Nephron (organoid): Measurements from ENCODE around the gene LSM10.
A peak's percentile ranks its signal among the peaks of the same experiment; 100 is the strongest.

Experiments used
- H3K27ac Mint-ChIP-seq, 3 experiments: 2 replicates each; pipeline ENCODE4 v1.8.0; 2020; ENCODE audit warnings: mixed read lengths in 3 of 3, mild to moderate bottlenecking in 2 of 3, moderate library complexity in 1 of 3
- H3K27me3 Mint-ChIP-seq: 2 replicates; pipeline ENCODE4 v1.8.0; 2021; ENCODE audit warnings: low read depth, mild to moderate bottlenecking, moderate library complexity, mixed read lengths
- H3K36me3 Mint-ChIP-seq: 2 replicates; pipeline ENCODE4 v1.8.0; 2020; ENCODE audit warnings: low read depth, mixed read lengths
- H3K4me1 Mint-ChIP-seq: 2 replicates; pipeline ENCODE4 v1.8.0; 2020; ENCODE audit warnings: mixed read lengths
- H3K4me3 Mint-ChIP-seq, 3 experiments: 2 replicates each; pipeline ENCODE4 v1.8.0; 2020; ENCODE audit warnings: mild to moderate bottlenecking in 3 of 3, mixed read lengths in 3 of 3, moderate library complexity in 2 of 3
- H3K9me3 Mint-ChIP-seq: 2 replicates; pipeline ENCODE4 v1.8.0; 2020; ENCODE audit warnings: mixed read lengths
- TF ChIP-seq, protein P1 (sequence below), 3 experiments: fragments of 200-600 bp; sonication (generic); IDR thresholded peaks; one replicate each; pipeline ENCODE4 v1.5.0; 2021; ENCODE audit warnings: antibody characterized with exemption in 3 of 3; ENCODE audit not compliant: unreplicated experiment in 3 of 3

LSM10 gene

DNA sequence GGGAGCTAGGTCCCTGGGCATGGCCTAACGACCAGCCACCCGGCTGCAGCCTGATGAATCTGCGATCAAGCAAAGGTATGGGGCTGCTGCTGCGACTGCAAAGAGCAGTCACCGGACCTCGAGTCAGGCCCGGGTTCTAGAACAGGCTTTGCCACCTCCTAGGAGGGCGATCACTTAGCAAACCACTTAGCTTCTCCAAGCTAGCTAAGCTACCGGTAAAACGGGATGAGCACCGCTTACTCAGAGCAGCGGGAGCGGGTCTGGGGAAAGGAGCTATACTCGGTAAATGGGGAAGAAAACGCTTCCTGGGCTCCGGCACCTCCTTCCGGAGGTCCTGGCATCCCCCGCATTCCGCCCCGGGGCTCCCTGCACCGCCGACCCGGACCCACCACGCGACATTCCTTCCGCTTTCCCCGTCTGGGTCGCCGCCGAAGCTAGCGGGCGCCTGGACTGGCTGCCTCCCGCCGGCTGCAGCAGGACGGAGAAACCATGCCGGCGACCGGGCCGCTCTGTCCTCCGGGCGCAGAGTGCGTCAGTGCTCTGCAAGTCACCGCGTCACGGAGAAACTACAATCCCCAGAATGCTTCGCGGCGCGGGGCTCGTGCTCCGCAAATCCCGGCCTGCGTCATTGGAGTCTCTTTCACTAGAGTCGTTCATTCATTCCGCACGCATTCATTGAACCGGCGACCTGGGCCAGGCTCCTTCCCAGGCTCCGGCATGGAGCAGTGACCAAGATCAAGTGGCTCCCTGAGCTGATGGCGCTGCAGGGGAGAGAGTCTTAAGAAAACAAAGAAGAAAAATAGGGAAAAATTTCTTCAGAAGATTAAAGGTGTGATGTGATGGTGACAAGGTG, at the start of gene LSM10:
TSS of gene LSM10 (minus strand) at position 531 of the 853 bp plus-strand sequence. CDS start 3,779 bp downstream, outside the sequence.
- H3K36me3 Mint-ChIP-seq = peaks cover 7% of the 10 kb centered on the region
- peak within 1 kb of the TSS; percentile 89 to 94 (median 92) for H3K27ac Mint-ChIP-seq
- H3K27me3 Mint-ChIP-seq = no peaks in the 10 kb centered on the region
- H3K9me3 Mint-ChIP-seq = no peaks in the 10 kb centered on the region
- TF ChIP-seq, protein P1, sequence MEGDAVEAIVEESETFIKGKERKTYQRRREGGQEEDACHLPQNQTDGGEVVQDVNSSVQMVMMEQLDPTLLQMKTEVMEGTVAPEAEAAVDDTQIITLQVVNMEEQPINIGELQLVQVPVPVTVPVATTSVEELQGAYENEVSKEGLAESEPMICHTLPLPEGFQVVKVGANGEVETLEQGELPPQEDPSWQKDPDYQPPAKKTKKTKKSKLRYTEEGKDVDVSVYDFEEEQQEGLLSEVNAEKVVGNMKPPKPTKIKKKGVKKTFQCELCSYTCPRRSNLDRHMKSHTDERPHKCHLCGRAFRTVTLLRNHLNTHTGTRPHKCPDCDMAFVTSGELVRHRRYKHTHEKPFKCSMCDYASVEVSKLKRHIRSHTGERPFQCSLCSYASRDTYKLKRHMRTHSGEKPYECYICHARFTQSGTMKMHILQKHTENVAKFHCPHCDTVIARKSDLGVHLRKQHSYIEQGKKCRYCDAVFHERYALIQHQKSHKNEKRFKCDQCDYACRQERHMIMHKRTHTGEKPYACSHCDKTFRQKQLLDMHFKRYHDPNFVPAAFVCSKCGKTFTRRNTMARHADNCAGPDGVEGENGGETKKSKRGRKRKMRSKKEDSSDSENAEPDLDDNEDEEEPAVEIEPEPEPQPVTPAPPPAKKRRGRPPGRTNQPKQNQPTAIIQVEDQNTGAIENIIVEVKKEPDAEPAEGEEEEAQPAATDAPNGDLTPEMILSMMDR (IDR thresholded peaks at IDR 0.05; ENCODE audit: unreplicated experiment in 3 of 3) = no peak
- H3K4me1 Mint-ChIP-seq = peaks cover 29% of the 10 kb centered on the region
- H3K4me3 Mint-ChIP-seq = peak within 1 kb of the TSS; percentile 95 to 97 (median 96)

DNA sequence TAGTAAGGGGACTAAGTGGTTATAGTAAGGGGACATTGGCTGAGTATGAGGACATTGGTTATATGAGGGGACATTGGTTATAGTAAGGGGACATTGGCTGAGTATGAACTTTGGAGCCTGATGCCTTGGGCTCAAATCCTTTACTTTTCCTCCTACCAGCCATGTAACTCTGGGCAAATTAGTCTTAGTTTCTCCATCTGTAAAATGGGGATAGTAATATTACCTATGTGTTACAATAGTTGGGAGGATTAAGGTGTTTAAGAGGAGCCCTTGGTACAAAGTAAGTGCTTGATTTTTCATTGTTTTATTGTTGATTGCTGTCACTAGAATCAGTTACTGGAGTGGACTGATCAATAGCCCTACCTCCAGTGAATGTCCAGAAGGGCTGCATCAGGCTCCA, 49.7 kb upstream of the LSM10 start:
- Mint-ChIP-seq H3K27me3 (no peaks in the 10 kb centered on the region), H3K4me1 (peaks cover 18% of the 10 kb centered on the region), H3K36me3 (no peaks in the 10 kb centered on the region), H3K9me3 (no peaks in the 10 kb centered on the region), H3K27ac (no peak overlapping the region), H3K4me3 (peak overlapping the region in 1 of 3 experiments; percentile 9)
- TF ChIP-seq, protein P1 (IDR thresholded peaks at IDR 0.05; ENCODE audit: unreplicated experiment in 3 of 3) = no peak

DNA sequence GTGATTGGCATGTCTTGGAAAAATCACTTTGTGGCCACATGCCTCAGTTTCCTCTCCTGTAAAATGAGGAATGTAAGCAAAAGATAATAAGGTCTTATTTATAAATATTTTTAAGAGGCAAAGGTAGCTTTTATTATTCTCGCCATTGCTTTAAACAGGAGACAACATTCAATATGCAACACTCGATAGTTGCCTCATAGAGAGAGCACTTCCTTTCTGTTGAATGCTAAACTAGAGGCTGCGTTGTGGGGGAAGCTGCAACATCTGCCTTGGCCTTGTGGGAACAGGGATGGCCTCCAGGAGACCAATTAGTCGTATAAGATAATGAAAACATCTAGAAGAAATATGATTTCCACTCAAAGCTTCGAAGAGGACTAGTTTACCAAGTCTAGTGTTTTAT, 49.0 kb upstream of the LSM10 start:
- H3K4me3 Mint-ChIP-seq = no peak overlapping the region
- no peaks in the 10 kb centered on the region for H3K36me3 Mint-ChIP-seq
- no peaks in the 10 kb centered on the region for H3K27me3 Mint-ChIP-seq
- peak overlapping the region in 1 of 3 experiments; percentile 70 for H3K27ac Mint-ChIP-seq
- TF ChIP-seq, protein P1 (IDR thresholded peaks at IDR 0.05; ENCODE audit: unreplicated experiment in 3 of 3) = no peak
- peaks cover 18% of the 10 kb centered on the region for H3K4me1 Mint-ChIP-seq
- no peaks in the 10 kb centered on the region for H3K9me3 Mint-ChIP-seq

DNA sequence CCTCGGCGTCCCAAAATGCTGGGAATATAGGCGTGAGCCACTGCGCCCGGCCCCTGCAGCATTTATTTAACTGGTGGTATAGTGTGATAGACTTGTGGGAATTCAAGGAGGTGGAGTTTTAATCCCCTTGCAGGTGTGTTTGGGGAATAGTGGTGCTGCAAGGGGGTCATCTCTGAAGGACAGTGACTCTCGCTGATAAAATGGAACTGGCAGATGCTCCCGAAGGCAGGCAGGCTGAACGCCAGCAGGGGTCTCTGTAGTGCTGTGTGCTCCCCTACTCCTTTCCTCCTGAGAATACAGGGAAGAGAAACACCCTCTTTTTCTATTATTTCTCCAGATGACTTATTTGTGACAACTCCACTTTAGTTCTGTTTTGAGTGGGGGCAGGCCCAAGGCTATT, 48.6 kb upstream of the LSM10 start:
- Mint-ChIP-seq H3K4me3 (peak overlapping the region in 2 of 3 experiments; percentile 24 to 31), H3K9me3 (no peaks in the 10 kb centered on the region), H3K36me3 (no peaks in the 10 kb centered on the region), H3K27me3 (no peaks in the 10 kb centered on the region), H3K27ac (peak overlapping the region in 2 of 3 experiments; percentile 12 to 45), H3K4me1 (peaks cover 13% of the 10 kb centered on the region)
- TF ChIP-seq, protein P1 (IDR thresholded peaks at IDR 0.05; ENCODE audit: unreplicated experiment in 3 of 3) = peak in 2 of 3 experiments; percentile 41 to 45

DNA sequence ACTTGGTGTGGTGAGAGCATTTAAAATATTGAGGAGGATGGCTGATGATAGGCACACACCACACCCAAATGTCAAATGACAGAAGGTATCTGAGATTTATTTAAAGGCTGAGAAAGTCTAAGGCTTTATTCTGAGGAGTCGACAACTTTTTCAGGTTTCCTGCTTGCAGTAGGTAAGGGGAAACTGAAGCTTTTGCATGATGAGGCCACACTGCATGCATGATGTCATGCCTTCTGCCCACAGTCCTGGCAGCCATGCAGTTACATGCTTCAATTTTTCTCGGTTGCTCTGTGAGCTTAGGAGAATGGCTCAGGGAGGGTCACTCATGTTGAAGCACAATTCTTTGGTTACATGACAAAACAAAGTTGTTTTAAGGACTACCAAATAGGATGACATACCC, 45.6 kb upstream of the LSM10 start:
- TF ChIP-seq, protein P1 (IDR thresholded peaks at IDR 0.05; ENCODE audit: unreplicated experiment in 3 of 3) = no peak
- Mint-ChIP-seq H3K4me1 (peaks cover 2% of the 10 kb centered on the region), H3K4me3 (no peak overlapping the region), H3K27ac (no peak overlapping the region), H3K36me3 (peaks cover 5% of the 10 kb centered on the region), H3K9me3 (no peaks in the 10 kb centered on the region), H3K27me3 (no peaks in the 10 kb centered on the region)
